Measurements from ENCODE around the gene PTPN13. TPM values are rescaled to one million over a fixed set of nuclear protein-coding genes. Genes with fewer than 3 reads are reported as not detected.

PTPN13 gene
- total RNA-seq, 2 donors from 2014 or later = 9.1 to 26.7 TPM

DNA sequence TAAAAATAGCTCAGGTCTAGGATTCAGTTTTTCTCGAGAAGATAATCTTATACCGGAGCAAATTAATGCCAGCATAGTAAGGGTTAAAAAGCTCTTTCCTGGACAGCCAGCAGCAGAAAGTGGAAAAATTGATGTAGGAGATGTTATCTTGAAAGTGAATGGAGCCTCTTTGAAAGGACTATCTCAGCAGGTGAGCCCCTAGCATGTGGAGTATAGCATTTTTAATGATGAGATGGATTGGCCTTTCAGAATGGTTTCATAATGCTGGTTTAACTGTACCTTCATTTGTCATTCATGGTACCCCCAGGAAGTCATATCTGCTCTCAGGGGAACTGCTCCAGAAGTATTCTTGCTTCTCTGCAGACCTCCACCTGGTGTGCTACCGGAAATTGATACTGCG is 175.7 kb downstream of the PTPN13 start:
- 95% methylated on average over 4 of the region's 4 CpGs for WGBS, 2 donors
- ATAC-seq (no peak), DNase-seq (no peak)
- Histone ChIP-seq H3K4me1 (no peaks in the 10 kb centered on the region), H3K4me3 (no peak overlapping the region), H3K27me3 (no peaks in the 10 kb centered on the region), H3K9me3 (no peaks in the 10 kb centered on the region), H3K36me3 (replicated peaks in 1 of 2; ENCODE audit: insufficient read depth in 1 of 2, low read depth in 2 of 2) (peaks cover 0 to 9% of the 10 kb centered on the region in 2 donors), H3K27ac (no peak overlapping the region)
- intact Hi-C loops (cut with DNase I) = no loop called here
- TF ChIP-seq, protein P1, sequence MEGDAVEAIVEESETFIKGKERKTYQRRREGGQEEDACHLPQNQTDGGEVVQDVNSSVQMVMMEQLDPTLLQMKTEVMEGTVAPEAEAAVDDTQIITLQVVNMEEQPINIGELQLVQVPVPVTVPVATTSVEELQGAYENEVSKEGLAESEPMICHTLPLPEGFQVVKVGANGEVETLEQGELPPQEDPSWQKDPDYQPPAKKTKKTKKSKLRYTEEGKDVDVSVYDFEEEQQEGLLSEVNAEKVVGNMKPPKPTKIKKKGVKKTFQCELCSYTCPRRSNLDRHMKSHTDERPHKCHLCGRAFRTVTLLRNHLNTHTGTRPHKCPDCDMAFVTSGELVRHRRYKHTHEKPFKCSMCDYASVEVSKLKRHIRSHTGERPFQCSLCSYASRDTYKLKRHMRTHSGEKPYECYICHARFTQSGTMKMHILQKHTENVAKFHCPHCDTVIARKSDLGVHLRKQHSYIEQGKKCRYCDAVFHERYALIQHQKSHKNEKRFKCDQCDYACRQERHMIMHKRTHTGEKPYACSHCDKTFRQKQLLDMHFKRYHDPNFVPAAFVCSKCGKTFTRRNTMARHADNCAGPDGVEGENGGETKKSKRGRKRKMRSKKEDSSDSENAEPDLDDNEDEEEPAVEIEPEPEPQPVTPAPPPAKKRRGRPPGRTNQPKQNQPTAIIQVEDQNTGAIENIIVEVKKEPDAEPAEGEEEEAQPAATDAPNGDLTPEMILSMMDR (IDR thresholded peaks at IDR 0.05) = no peak
- no peak for TF ChIP-seq POLR2A (IDR thresholded peaks at IDR 0.05)

DNA sequence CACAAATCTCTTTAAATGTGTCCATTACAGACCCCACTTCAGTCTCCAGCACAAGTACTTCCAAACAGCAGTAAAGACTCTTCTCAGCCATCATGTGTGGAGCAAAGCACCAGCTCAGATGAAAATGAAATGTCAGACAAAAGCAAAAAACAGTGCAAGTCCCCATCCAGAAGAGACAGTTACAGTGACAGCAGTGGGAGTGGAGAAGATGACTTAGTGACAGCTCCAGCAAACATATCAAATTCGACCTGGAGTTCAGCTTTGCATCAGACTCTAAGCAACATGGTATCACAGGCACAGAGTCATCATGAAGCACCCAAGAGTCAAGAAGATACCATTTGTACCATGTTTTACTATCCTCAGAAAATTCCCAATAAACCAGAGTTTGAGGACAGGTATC is 177.0 kb downstream of the PTPN13 start:
- DNase-seq (no peak), ATAC-seq (no peak)
- Histone ChIP-seq H3K27ac (no peak overlapping the region), H3K27me3 (no peaks in the 10 kb centered on the region), H3K4me1 (no peaks in the 10 kb centered on the region), H3K4me3 (no peak overlapping the region), H3K9me3 (no peaks in the 10 kb centered on the region), H3K36me3 (replicated peaks in 1 of 2; ENCODE audit: insufficient read depth in 1 of 2, low read depth in 2 of 2) (peaks cover 0 to 9% of the 10 kb centered on the region in 2 donors)
- intact Hi-C loops (cut with DNase I) = no loop called here
- WGBS, 2 donors = 38 to 61% methylated on average over 1 of the region's 1 CpG
- TF ChIP-seq, protein P1 (IDR thresholded peaks at IDR 0.05) = no peak
- no peak for TF ChIP-seq POLR2A (IDR thresholded peaks at IDR 0.05)

DNA sequence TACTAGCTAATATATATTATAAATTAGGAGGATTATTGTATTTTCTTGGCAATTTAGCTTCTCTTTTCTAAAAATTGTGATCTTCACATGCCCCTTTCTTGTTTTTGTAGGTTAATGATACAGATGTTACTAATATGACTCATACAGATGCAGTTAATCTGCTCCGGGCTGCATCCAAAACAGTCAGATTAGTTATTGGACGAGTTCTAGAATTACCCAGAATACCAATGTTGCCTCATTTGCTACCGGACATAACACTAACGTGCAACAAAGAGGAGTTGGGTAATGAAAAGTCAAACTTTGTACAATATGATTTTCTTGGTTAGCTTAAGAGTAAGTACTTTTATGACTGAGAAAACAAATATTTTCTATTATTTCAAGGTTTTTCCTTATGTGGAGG is 180.9 kb downstream of the PTPN13 start:
- DNase-seq = no peak
- no peak for TF ChIP-seq POLR2A (IDR thresholded peaks at IDR 0.05)
- TF ChIP-seq, protein P1 (IDR thresholded peaks at IDR 0.05) = no peak
- 83 to 92% methylated on average over 4 of the region's 4 CpGs for WGBS, 2 donors
- H3K4me3 ChIP-seq = no peak overlapping the region
- no peaks in the 10 kb centered on the region for H3K9me3 ChIP-seq
- intact Hi-C loops (cut with DNase I) = no loop called here
- no peak overlapping the region for H3K27ac ChIP-seq
- peaks cover 0 to 7% of the 10 kb centered on the region in 2 donors for H3K36me3 ChIP-seq (replicated peaks in 1 of 2; ENCODE audit: insufficient read depth in 1 of 2, low read depth in 2 of 2)
- no peak for ATAC-seq
- no peaks in the 10 kb centered on the region for H3K27me3 ChIP-seq
- no peaks in the 10 kb centered on the region for H3K4me1 ChIP-seq

DNA sequence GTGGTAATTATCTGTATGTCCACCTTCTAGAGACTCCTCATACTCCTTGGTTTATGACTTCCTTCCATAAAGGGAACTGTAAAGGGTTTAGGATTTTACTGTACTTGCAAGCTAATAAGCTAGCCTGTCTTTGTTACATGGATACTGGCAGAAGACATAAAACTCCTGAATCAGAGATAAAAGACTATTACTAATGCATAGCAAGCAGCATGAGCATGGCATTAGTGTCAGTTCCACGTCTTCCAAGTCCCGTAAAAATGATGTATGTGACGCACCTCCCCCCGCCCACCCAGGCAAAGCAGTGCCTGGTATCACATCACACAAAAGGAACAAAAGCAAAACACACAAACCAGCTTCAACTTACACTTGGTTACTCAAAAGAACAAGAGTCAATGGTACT is 184.1 kb downstream of the PTPN13 start:
- Histone ChIP-seq H3K36me3 (replicated peaks in 1 of 2; ENCODE audit: insufficient read depth in 1 of 2, low read depth in 2 of 2) (no peaks in the 10 kb centered on the region), H3K4me3 (no peak overlapping the region), H3K9me3 (no peaks in the 10 kb centered on the region), H3K27ac (no peak overlapping the region), H3K27me3 (no peaks in the 10 kb centered on the region), H3K4me1 (no peaks in the 10 kb centered on the region)
- ATAC-seq (no peak), DNase-seq (no peak)
- TF ChIP-seq, protein P1 (IDR thresholded peaks at IDR 0.05) = no peak
- no peak for TF ChIP-seq POLR2A (IDR thresholded peaks at IDR 0.05)
- 93% methylated on average over 4 of the region's 4 CpGs for WGBS, 2 donors
- intact Hi-C loops (cut with DNase I) = no loop called here

DNA sequence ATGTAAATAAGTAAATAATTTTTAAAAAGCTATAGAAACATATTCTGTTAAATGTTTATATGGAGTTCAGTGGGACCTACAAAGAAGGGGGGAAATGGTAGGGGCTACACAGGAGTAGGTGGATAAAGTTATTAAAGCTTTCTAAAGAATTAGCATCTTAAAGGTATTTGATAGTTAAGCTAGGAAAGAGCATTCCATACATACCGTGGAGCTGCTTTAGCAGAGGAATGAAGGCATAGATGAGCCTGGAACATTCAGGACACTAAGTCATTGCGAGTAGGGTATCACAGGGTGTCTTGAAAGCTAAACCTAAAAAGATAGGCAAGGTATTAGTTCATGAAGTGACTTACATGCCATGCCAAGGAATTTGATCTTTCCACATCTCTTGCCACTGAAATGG is 194.7 kb downstream of the PTPN13 start:
- H3K27ac ChIP-seq = no peak overlapping the region
- no peaks in the 10 kb centered on the region for H3K4me1 ChIP-seq
- ATAC-seq (no peak), DNase-seq (no peak)
- TF ChIP-seq POLR2A (IDR thresholded peaks at IDR 0.05) = no peak
- TF ChIP-seq, protein P1 (IDR thresholded peaks at IDR 0.05) = no peak
- intact Hi-C loops (cut with DNase I) = no loop called here
- H3K36me3 ChIP-seq (replicated peaks in 1 of 2; ENCODE audit: insufficient read depth in 1 of 2, low read depth in 2 of 2) = peaks cover 0 to 1% of the 10 kb centered on the region in 2 donors
- WGBS, 2 donors = 73 to 91% methylated on average over 2 of the region's 2 CpGs
- no peaks in the 10 kb centered on the region for H3K27me3 ChIP-seq
- no peaks in the 10 kb centered on the region for H3K9me3 ChIP-seq
- H3K4me3 ChIP-seq = no peak overlapping the region
